Measurements from ENCODE around the gene TNFSF4.

The TNFSF4 gene

DNA sequence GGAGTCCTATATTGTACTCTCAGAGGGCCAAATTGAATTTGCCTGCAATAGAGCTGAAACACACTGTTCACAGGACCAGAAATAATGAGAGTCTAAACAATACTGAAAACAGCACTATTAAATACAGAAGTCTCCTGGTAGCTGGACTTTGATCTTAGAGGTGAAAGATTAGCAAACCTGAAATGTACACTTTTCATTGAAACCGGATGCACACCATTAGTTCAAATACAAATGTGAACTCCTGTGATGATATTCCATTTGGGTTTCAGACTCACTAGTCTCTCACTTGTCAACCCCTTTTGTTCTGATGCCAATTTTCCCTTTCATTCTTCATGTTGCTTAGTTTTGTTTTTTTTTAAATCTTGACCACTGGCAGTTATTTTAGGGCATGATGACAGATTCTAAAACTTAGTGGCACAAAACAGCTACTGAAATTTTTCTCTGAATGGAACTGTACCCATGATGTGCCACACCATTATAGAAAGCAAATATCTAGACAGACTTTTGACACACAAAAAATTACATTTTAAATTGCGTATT, 5.9 kb upstream of the TNFSF4 start:
- Histone ChIP-seq H3K27me3 (replicated peaks; ENCODE audit: control insufficient read depth, insufficient read depth, low read length, poor library complexity, severe bottlenecking) (no peaks in the 10 kb centered on the region), H3K4me3 (ENCODE audit: insufficient read depth, low read depth, low read length, poor library complexity, severe bottlenecking) (no peak overlapping the region), H3K4me1 (ENCODE audit: control insufficient read depth, insufficient read depth, low read length, poor library complexity, severe bottlenecking) (no peaks in the 10 kb centered on the region), H3K27ac (ENCODE audit: insufficient read depth, low read length, poor library complexity, severe bottlenecking) (no peak overlapping the region), H3K36me3 (ENCODE audit: control insufficient read depth, insufficient read depth, low read length) (no peaks in the 10 kb centered on the region), H3K9me3 (ENCODE audit: control insufficient read depth, low read length) (no peaks in the 10 kb centered on the region)
- DNase-seq = no peak

DNA sequence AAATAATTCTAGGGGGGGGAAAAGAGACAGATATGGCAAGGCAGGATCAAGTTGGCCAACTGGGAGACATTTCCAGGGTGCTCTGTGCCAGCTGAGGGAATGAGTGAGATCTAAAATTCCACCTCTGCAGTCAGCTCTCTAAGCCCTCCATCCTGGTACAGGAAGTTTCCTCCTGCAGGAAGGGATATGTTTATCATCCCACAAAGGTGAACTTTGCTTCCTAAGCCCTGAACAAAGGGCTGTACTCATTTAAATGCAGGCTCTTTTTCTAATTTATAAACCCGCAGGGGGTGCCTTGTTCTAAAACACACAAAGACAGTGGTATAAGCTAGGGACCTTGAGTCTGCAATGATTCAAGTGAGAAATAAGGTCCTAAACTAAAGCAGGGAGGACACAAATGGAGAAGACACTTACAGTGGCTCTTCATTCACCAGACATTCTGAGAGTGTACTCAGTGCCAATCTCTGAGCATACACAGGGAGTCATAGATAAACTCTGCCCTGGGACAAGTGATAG, 3.6 kb upstream of the TNFSF4 start:
- Histone ChIP-seq H3K4me3 (ENCODE audit: insufficient read depth, low read depth, low read length, poor library complexity, severe bottlenecking) (no peak overlapping the region), H3K27ac (ENCODE audit: insufficient read depth, low read length, poor library complexity, severe bottlenecking) (no peak overlapping the region), H3K27me3 (replicated peaks; ENCODE audit: control insufficient read depth, insufficient read depth, low read length, poor library complexity, severe bottlenecking) (no peaks in the 10 kb centered on the region), H3K4me1 (ENCODE audit: control insufficient read depth, insufficient read depth, low read length, poor library complexity, severe bottlenecking) (peaks cover 5% of the 10 kb centered on the region), H3K36me3 (ENCODE audit: control insufficient read depth, insufficient read depth, low read length) (no peaks in the 10 kb centered on the region), H3K9me3 (ENCODE audit: control insufficient read depth, low read length) (no peaks in the 10 kb centered on the region)
- DNase-seq = no peak

DNA sequence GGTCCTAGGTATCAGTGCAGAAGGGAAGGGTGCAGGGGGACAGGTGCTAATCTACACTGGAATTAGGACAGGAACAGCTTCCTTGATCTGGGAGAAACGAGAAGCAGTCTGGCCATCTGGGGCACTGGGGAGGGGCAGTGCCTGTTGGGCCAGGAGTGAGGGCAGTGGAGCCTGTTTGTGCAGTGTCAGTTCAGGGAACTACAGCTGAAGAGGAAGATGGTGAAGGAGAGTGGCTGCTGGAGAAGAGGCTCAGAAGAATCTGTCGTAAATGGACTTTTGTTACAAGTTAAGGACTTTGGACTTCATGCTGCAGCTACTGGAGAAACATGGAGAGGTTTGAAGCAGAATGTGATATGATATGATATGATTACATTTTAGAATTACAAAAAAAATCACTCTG, 3.2 kb upstream of the TNFSF4 start:
- no peak overlapping the region for H3K27ac ChIP-seq (ENCODE audit: insufficient read depth, low read length, poor library complexity, severe bottlenecking)
- no peaks in the 10 kb centered on the region for H3K27me3 ChIP-seq (replicated peaks; ENCODE audit: control insufficient read depth, insufficient read depth, low read length, poor library complexity, severe bottlenecking)
- peaks cover 7% of the 10 kb centered on the region for H3K4me1 ChIP-seq (ENCODE audit: control insufficient read depth, insufficient read depth, low read length, poor library complexity, severe bottlenecking)
- no peak overlapping the region for H3K4me3 ChIP-seq (ENCODE audit: insufficient read depth, low read depth, low read length, poor library complexity, severe bottlenecking)
- no peak for DNase-seq
- no peaks in the 10 kb centered on the region for H3K9me3 ChIP-seq (ENCODE audit: control insufficient read depth, low read length)
- H3K36me3 ChIP-seq (ENCODE audit: control insufficient read depth, insufficient read depth, low read length) = no peaks in the 10 kb centered on the region

DNA sequence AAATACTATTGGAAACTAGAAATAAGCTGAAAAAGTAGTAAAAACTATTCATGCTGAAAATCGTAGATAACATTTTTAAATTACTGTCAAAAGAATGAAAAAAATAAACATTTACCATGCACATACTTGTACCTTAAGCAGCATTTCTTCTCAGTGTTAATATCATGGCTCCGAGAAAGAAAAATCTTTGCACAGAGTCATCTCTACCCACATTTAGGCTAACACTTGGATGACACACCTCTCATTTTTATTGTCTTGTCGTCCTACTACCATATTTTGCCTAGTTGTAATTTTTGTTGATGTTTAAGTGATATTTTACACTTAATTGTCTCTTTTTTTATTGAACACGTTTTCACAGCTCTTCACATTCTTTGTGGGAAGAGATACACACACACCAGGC, 1.7 kb upstream of the TNFSF4 start:
- Histone ChIP-seq H3K9me3 (ENCODE audit: control insufficient read depth, low read length) (no peaks in the 10 kb centered on the region), H3K4me3 (ENCODE audit: insufficient read depth, low read depth, low read length, poor library complexity, severe bottlenecking) (no peak overlapping the region), H3K27ac (ENCODE audit: insufficient read depth, low read length, poor library complexity, severe bottlenecking) (no peak overlapping the region), H3K36me3 (ENCODE audit: control insufficient read depth, insufficient read depth, low read length) (no peaks in the 10 kb centered on the region), H3K4me1 (ENCODE audit: control insufficient read depth, insufficient read depth, low read length, poor library complexity, severe bottlenecking) (peaks cover 15% of the 10 kb centered on the region), H3K27me3 (replicated peaks; ENCODE audit: control insufficient read depth, insufficient read depth, low read length, poor library complexity, severe bottlenecking) (no peaks in the 10 kb centered on the region)
- DNase-seq = no peak

DNA sequence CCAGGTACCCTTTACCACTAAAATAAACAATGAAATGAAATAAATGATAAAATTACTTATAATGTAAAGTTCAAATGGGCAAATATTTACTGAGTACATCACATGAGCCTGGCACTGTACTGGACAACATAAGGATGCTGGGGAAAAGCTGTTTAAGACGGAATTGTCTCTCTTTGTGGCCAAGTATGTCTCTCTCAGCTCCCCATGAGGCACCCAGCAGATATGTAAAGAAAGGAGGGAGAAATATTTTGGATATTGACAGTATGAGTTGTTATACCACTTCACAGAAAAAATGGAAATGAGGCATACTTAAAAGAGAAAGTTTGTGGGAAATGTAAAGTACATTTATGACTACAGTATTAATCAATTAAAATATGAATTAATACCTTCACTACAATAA, 1.0 kb upstream of the TNFSF4 start:
- no peaks in the 10 kb centered on the region for H3K9me3 ChIP-seq (ENCODE audit: control insufficient read depth, low read length)
- no peaks in the 10 kb centered on the region for H3K36me3 ChIP-seq (ENCODE audit: control insufficient read depth, insufficient read depth, low read length)
- no peak overlapping the region for H3K27ac ChIP-seq (ENCODE audit: insufficient read depth, low read length, poor library complexity, severe bottlenecking)
- peaks cover 15% of the 10 kb centered on the region for H3K4me1 ChIP-seq (ENCODE audit: control insufficient read depth, insufficient read depth, low read length, poor library complexity, severe bottlenecking)
- no peak for DNase-seq
- H3K4me3 ChIP-seq (ENCODE audit: insufficient read depth, low read depth, low read length, poor library complexity, severe bottlenecking) = no peak overlapping the region
- no peaks in the 10 kb centered on the region for H3K27me3 ChIP-seq (replicated peaks; ENCODE audit: control insufficient read depth, insufficient read depth, low read length, poor library complexity, severe bottlenecking)

DNA sequence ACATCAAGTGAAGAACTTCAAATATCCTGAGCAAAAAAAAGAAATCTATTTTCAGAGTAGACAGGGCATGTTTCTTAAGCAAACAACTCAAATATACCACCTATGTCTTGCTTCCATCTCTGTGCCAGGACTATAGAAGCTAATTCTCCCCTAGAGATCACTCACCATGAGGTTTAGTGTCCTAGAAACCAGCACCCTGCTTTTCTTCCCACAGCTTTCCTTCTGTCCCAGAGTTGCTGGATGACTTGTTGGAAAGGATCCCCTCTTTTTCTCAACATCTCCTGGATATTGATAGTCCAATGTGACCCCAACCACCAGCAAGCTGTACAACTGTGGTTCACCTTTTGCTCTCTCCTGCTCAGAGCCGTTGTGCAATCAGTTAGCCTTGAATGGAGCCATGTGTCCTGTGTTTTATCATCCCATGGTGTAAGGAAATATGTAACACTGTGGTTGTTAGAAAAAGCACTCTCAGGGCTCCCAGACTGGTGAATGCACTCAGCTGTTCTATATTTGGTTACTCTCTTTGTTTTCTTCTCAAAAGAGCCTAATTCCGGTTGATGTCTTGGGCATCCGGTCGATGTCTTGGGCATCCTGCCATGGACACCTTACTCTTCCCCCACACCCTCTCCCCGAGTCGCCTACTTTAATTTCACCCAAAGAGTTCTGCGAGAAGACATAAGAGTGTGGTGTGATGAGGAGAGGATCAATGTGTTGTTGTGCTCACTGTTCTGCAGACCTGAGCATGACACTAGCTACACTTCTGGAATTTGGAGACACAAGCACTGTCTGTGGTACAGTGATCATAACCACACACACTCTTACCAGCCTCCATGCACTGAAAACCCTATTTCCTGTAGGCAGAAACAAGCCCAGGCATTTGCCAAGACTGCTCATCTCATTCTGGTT, 1.7 kb downstream of the TNFSF4 start:
- Histone ChIP-seq H3K27ac (ENCODE audit: insufficient read depth, low read length, poor library complexity, severe bottlenecking) (no peak overlapping the region), H3K9me3 (ENCODE audit: control insufficient read depth, low read length) (no peaks in the 10 kb centered on the region), H3K27me3 (replicated peaks; ENCODE audit: control insufficient read depth, insufficient read depth, low read length, poor library complexity, severe bottlenecking) (no peaks in the 10 kb centered on the region), H3K4me3 (ENCODE audit: insufficient read depth, low read depth, low read length, poor library complexity, severe bottlenecking) (peak overlapping the region; percentile 24), H3K36me3 (ENCODE audit: control insufficient read depth, insufficient read depth, low read length) (no peaks in the 10 kb centered on the region), H3K4me1 (ENCODE audit: control insufficient read depth, insufficient read depth, low read length, poor library complexity, severe bottlenecking) (peaks cover 15% of the 10 kb centered on the region)
- peak in 1 of 3 donors; percentile 1 for DNase-seq

DNA sequence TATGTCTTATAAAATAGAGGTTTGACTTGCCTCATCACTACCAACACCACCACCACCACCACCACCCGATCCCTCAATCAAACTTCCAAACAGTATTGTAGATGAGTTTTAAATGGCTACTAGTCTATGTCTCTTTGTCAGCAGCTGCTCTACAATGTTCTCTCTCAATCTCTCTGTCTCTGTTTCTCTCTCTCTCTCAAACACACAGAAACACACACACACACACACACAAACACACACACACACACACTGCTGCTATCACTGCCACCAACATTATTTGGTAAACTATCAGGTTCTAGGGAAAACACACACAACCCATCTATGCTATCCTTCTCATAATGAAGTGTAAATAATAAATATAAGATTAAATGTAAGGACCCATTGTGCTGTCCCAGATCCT, 2.4 kb downstream of the TNFSF4 start:
- H3K36me3 ChIP-seq (ENCODE audit: control insufficient read depth, insufficient read depth, low read length) = no peaks in the 10 kb centered on the region
- DNase-seq = no peak
- H3K27ac ChIP-seq (ENCODE audit: insufficient read depth, low read length, poor library complexity, severe bottlenecking) = no peak overlapping the region
- no peaks in the 10 kb centered on the region for H3K9me3 ChIP-seq (ENCODE audit: control insufficient read depth, low read length)
- no peak overlapping the region for H3K4me3 ChIP-seq (ENCODE audit: insufficient read depth, low read depth, low read length, poor library complexity, severe bottlenecking)
- H3K4me1 ChIP-seq (ENCODE audit: control insufficient read depth, insufficient read depth, low read length, poor library complexity, severe bottlenecking) = peaks cover 15% of the 10 kb centered on the region
- no peaks in the 10 kb centered on the region for H3K27me3 ChIP-seq (replicated peaks; ENCODE audit: control insufficient read depth, insufficient read depth, low read length, poor library complexity, severe bottlenecking)

DNA sequence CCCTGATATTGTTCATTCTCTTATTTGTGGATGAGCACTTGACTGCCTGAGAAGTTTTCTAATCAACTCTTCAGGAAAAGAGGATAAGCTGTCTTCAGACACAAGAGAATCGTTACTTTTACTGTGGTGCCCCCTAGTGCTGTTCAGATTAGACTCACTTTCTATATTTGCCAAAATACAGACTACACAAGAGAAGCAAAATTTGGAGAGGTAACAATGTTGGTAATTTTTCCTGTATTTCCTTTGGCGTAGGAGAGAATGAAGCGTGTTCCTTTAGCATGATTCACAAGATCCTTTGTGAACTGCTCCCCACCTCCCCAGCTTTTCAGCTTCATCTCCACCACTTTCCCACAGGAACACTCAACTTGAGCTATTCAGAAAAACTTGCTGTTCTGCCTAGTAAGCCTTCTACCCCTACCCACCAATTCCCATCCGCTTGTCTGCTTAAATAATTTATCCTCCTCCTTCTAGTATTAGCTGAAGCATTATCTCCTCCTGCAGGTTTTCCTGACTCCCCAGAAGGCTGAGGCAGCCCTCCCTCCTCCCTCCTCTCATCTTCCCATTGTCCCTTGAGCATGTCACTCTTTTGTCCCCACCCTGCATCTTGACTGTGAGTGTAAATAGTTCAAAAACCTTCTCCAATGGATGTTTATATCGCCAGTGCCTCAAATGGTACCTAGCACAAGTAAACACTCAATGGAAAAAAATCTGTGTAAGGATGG, 4.5 kb downstream of the TNFSF4 start:
- no peak overlapping the region for H3K4me3 ChIP-seq (ENCODE audit: insufficient read depth, low read depth, low read length, poor library complexity, severe bottlenecking)
- peaks cover 15% of the 10 kb centered on the region for H3K4me1 ChIP-seq (ENCODE audit: control insufficient read depth, insufficient read depth, low read length, poor library complexity, severe bottlenecking)
- H3K27ac ChIP-seq (ENCODE audit: insufficient read depth, low read length, poor library complexity, severe bottlenecking) = no peak overlapping the region

DNA sequence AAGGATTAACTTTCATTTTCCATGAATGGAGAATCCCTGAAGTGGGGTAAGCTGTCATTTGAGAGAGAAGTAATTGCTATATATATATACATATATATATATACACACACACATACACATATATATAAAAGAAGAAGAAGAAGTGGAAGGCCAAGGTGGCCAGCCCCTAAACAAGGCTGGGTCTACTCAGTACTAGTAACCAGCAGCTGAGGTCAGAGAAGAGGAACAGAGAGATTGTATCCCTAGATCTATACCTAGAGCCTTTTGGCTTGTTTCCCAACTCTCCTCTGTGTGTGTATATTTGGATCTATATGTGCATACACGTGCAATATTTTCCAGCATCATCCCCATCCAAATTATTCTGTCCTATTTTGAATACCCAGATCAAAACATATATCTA, 5.2 kb downstream of the TNFSF4 start:
- Histone ChIP-seq H3K27me3 (replicated peaks; ENCODE audit: control insufficient read depth, insufficient read depth, low read length, poor library complexity, severe bottlenecking) (no peaks in the 10 kb centered on the region), H3K9me3 (ENCODE audit: control insufficient read depth, low read length) (no peaks in the 10 kb centered on the region), H3K4me3 (ENCODE audit: insufficient read depth, low read depth, low read length, poor library complexity, severe bottlenecking) (no peak overlapping the region), H3K27ac (ENCODE audit: insufficient read depth, low read length, poor library complexity, severe bottlenecking) (no peak overlapping the region), H3K4me1 (ENCODE audit: control insufficient read depth, insufficient read depth, low read length, poor library complexity, severe bottlenecking) (peaks cover 15% of the 10 kb centered on the region), H3K36me3 (ENCODE audit: control insufficient read depth, insufficient read depth, low read length) (no peaks in the 10 kb centered on the region)
- no peak for DNase-seq

More for the DNA sequence above, 4.5 kb downstream of the TNFSF4 start:
- DNase-seq = no peak
- Histone ChIP-seq H3K36me3 (ENCODE audit: control insufficient read depth, insufficient read depth, low read length) (no peaks in the 10 kb centered on the region), H3K9me3 (ENCODE audit: control insufficient read depth, low read length) (no peaks in the 10 kb centered on the region), H3K27me3 (replicated peaks; ENCODE audit: control insufficient read depth, insufficient read depth, low read length, poor library complexity, severe bottlenecking) (no peaks in the 10 kb centered on the region)

Measured in effector memory CD4-positive, alpha-beta T cell (primary cell).